ENCODE results near the gene EYS.

Gene EYS

DNA sequence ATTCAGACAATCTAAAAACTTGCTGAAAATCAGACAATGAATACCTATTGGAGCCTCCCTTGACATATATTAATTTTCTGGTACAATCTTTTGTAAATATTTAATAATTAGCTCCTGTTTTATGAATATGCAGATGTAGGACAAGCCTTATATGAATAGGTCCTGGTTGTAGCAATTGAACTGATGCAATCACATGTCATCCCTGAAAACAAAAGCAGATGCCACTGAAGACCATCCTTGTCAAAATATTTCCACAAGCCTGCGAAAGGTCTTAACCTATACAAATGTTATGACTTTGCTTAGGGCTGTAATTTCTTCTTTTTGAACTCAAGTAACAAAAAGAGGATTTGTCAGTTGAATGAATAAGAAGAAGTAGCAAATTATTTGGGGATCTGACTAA is 722.1 kb downstream of the EYS start:
- no peak for TF ChIP-seq CTCF (IDR thresholded peaks at IDR 0.05; ENCODE audit: low read depth, low read length)
- H3K4me3 ChIP-seq (ENCODE audit: low read depth, low read length) = no peak overlapping the region

DNA sequence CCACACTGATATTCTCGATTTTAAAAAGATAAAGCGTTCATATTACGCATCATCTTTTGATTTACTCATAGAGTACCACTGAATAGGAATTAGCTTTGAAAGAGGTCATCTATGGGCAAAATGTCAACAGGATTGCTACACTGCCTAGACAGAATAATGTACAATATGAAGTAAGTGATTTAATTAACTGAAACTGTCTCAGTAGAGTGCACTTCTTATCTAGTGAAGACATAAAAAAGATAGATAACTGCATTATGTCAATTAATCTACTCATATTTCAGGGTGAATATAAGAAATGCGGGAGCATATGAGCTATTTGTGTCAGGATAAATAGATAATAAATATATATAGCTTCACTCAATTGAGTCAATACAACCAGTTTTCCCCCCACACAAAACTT is 723.9 kb downstream of the EYS start:
- no peak overlapping the region for H3K4me3 ChIP-seq (ENCODE audit: low read depth, low read length)
- TF ChIP-seq CTCF (IDR thresholded peaks at IDR 0.05; ENCODE audit: low read depth, low read length) = no peak

- no peak overlapping the region for H3K4me3 ChIP-seq (ENCODE audit: low read depth, low read length)
- TF ChIP-seq CTCF (IDR thresholded peaks at IDR 0.05; ENCODE audit: low read depth, low read length) = no peak
Observed at GRCh38 chr6:64973142-64973541, 733.9 kb downstream of the EYS start.

DNA sequence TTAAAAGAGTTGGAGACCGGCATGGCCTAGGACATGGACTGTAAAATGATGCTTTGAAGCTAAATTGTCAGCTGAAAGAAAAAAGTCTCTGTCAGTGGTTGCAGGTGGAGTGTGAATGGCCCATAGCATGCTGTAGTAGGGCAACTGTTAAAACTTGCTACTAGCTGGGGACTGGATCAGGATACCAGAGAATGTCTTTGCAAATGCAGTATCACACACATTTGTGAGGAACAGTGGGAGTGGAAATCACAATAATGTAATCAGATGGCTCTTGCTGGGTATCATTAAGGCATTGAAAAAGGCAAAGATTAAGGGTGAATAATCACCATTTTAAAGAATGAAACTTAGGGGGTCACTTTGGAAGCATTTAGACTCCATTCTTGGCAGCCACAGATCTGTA is 737.9 kb downstream of the EYS start:
- no peak for TF ChIP-seq CTCF (IDR thresholded peaks at IDR 0.05; ENCODE audit: low read depth, low read length)

DNA sequence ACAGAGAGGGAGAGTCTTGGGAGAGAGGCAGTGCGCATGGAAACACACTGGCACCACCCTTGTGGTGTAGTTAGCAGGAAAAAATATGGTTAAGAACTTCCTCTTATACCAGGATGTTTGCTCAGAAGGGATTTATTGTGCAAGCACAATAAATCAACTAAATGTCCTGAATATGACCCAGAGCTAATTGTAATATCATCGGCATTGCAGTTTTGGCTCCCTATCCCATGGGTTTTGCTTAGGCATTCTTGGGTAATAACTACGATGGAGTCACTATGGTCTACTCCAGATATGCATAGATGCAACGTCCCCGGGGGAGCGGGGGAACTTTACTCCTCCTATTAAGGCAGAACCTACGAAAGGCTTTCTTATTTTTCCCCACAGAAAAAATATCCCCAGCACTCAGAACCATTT is 751.6 kb downstream of the EYS start:
- H3K4me3 ChIP-seq (ENCODE audit: low read depth, low read length) = no peak overlapping the region
- no peak for TF ChIP-seq CTCF (IDR thresholded peaks at IDR 0.05; ENCODE audit: low read depth, low read length)

More for the DNA sequence above, 737.9 kb downstream of the EYS start:
- no peak overlapping the region for H3K4me3 ChIP-seq (ENCODE audit: low read depth, low read length)

GRCh38 chr6:64949257-64949656 is 757.8 kb downstream of the EYS start:
- H3K4me3 ChIP-seq (ENCODE audit: low read depth, low read length) = no peak overlapping the region

DNA sequence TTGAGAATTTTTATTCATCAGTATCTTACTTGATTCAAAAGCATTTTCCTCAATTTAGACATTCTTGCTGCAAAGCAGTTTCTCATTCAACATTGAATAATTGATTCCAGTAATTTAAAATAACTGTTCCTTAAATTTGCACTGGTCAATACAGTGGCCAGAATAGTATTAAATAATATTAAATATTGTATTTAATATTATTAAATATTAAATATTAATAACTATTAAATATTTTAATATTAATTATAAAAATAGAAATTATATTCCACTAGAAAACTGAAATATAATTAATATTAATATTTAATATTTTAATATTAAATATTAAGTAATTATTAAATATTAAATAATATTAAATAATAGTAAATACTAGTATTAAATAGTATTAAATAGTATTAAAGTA is 758.8 kb downstream of the EYS start:
- no peak overlapping the region for H3K4me3 ChIP-seq (ENCODE audit: low read depth, low read length)
- TF ChIP-seq CTCF (IDR thresholded peaks at IDR 0.05; ENCODE audit: low read depth, low read length) = no peak

More at GRCh38 chr6:64949257-64949656, 757.8 kb downstream of the EYS start:
- TF ChIP-seq CTCF (IDR thresholded peaks at IDR 0.05; ENCODE audit: low read depth, low read length) = no peak
